T-cell (primary cell): ENCODE results near the gene FBLN2. TPM values are rescaled to one million over a fixed set of nuclear protein-coding genes. Genes with fewer than 3 reads are reported as not detected.
"Not testable (repeated sequence)": the region's sequence is repeated elsewhere in the genome, so short reads cannot be mapped to it uniquely, and the experiment has no call there.

Experiments
- ATAC-seq, 4 experiments: fragments of 200-7000 bp in 3 of 4; fragments of 150-1000 bp in 1 of 4; cut with Tn5 transposase; replicated peaks in 1 of 4; 1 replicate in 3 of 4; 2 replicates in 1 of 4; pipeline ENCODE4 v1.10.0; 2021; ENCODE audit warnings: moderate library complexity in 3 of 4, mild to moderate bottlenecking in 2 of 4, moderate number of reproducible peaks in 1 of 4
- CTCF ChIA-PET, 2 donors: fragments of 300-600 bp; sonication (Branson Sonifier 250); formaldehyde crosslinking; loops; one replicate each; lab custom pipeline; 2022; ENCODE audit warnings: antibody characterized with exemption in 2 of 2; lab: Charles Lee
- POLR2A ChIA-PET, 2 donors: fragments of 300-600 bp; sonication (Branson Sonifier 250); formaldehyde crosslinking; loops; one replicate each; lab custom pipeline; 2022; ENCODE audit warnings: antibody characterized with exemption in 2 of 2; lab: Charles Lee
- DNase-seq, 35 experiments: peaks; one replicate each; pipeline versions ENCODE4 v3.0.0 to v3.0.0-alpha.2; 2013 to 2023
- H3K27ac ChIP-seq: one replicate; pipeline ENCODE4 v1.5.1; 2013; ENCODE audit warnings: low read length
- H3K27me3 ChIP-seq, 2 experiments: replicated peaks in 1 of 2; 1 replicate in 1 of 2; 2 replicates in 1 of 2; pipeline versions ENCODE4 v1.6.1 to v1.7.0; 2013; ENCODE audit warnings: low read length in 1 of 2, mixed read lengths in 1 of 2; ENCODE audit not compliant: control insufficient read depth in 2 of 2, insufficient read depth in 2 of 2; ENCODE audit errors: extremely low read depth in 1 of 2
- H3K36me3 ChIP-seq, 2 donors: 1 replicate in 1 of 2; 2 replicates in 1 of 2; pipeline versions ENCODE4 v1.6.1 to v1.7.0; 2013; ENCODE audit warnings: low read length in 1 of 2; ENCODE audit not compliant: control insufficient read depth in 2 of 2, insufficient read depth in 1 of 2; ENCODE audit errors: extremely low read depth in 1 of 2
- H3K4me1 ChIP-seq, 2 experiments: 1 replicate in 1 of 2; 2 replicates in 1 of 2; pipeline versions ENCODE4 v1.6.1 to v1.7.0; 2013; ENCODE audit warnings: low read length in 2 of 2, mixed read lengths in 1 of 2; ENCODE audit not compliant: insufficient read depth in 2 of 2, control insufficient read depth in 1 of 2; ENCODE audit errors: extremely low read depth in 1 of 2
- H3K4me3 ChIP-seq, 2 donors: 1 replicate in 1 of 2; 2 replicates in 1 of 2; pipeline versions ENCODE4 v1.5.1 to v1.7.0; 2013; ENCODE audit warnings: mild to moderate bottlenecking in 2 of 2, low read length in 1 of 2, moderate library complexity in 1 of 2; ENCODE audit not compliant: control insufficient read depth in 1 of 2; ENCODE audit errors: extremely low read depth in 1 of 2
- H3K9me3 ChIP-seq: 2 replicates; pipeline ENCODE4 v1.7.0; 2013
- H3K27ac Mint-ChIP-seq, 2 donors: one replicate each; pipeline ENCODE4 v1.8.0; 2020 to 2021; ENCODE audit warnings: mild to moderate bottlenecking in 2 of 2, mixed read lengths in 2 of 2
- H3K27me3 Mint-ChIP-seq, 2 donors: one replicate each; pipeline ENCODE4 v1.8.0; 2021 to 2022; ENCODE audit warnings: mixed read lengths in 2 of 2
- H3K36me3 Mint-ChIP-seq: one replicate; pipeline ENCODE4 v1.8.0; 2021; ENCODE audit warnings: mixed read lengths
- H3K4me1 Mint-ChIP-seq, 3 donors: one replicate each; pipeline ENCODE4 v1.8.0; 2020 to 2022; ENCODE audit warnings: mixed read lengths in 3 of 3, mild to moderate bottlenecking in 1 of 3
- H3K4me3 Mint-ChIP-seq, 3 donors: one replicate each; pipeline ENCODE4 v1.8.0; 2020 to 2022; ENCODE audit warnings: mild to moderate bottlenecking in 3 of 3, mixed read lengths in 3 of 3, moderate library complexity in 3 of 3
- H3K9me3 Mint-ChIP-seq, 3 donors: one replicate each; pipeline ENCODE4 v1.8.0; 2020 to 2022; ENCODE audit warnings: mixed read lengths in 3 of 3
- WGBS: methylation state at CpG from one replicate; pipeline ENCODE4 v1.1.5; 2013; ENCODE audit warnings: missing lambda C conversion rate; ENCODE audit not compliant: insufficient coverage; 5-methylcytosine and 5-hydroxymethylcytosine counted together
- total RNA-seq, 35 experiments: library from RNA in 6 of 35; stranded (reverse) in 6 of 35; fragments of 120-200 nt in 1 of 35; gene quantifications; one replicate each; pipeline versions ENCODE4 v1.2.1 to v1.2.4 and lab custom pipeline; 2013 to 2026

FBLN2 gene
- total RNA-seq, 5 donors from 2014 or later (not counting 1 experiment from before 2014, with no cell fraction given): 1.5 to 5.8 (median 2.8) TPM

- ChIA-PET CTCF (no interaction called here), POLR2A (no interaction called here)
- ATAC-seq: no peak
- Histone ChIP-seq H3K4me3 (no peak overlapping the region), H3K27me3 (peaks cover 0 to 33% of the 10 kb centered on the region in 2 experiments), H3K9me3 (no peaks in the 10 kb centered on the region), H3K4me1 (peaks cover 0 to 10% of the 10 kb centered on the region in 2 experiments), H3K27ac (no peak overlapping the region), H3K36me3 (no peaks in the 10 kb centered on the region)
- H3K27ac Mint-ChIP-seq: no peak overlapping the region
- H3K36me3 Mint-ChIP-seq: no peaks in the 10 kb centered on the region
- no CpG with 5 or more reads among the region's 4 CpGs for WGBS
- H3K4me1 Mint-ChIP-seq: peaks cover 0 to 4% (median 0%) of the 10 kb centered on the region in 3 donors
- no peaks in the 10 kb centered on the region for H3K9me3 Mint-ChIP-seq
- no peak for DNase-seq
- H3K27me3 Mint-ChIP-seq: peaks cover 8 to 12% of the 10 kb centered on the region in 2 donors
- no peak overlapping the region for H3K4me3 Mint-ChIP-seq
Observed at GRCh38 chr3:13561967-13562366, 13.0 kb downstream of the FBLN2 start.

GRCh38 chr3:13562421-13562820 lies 13.5 kb downstream of the FBLN2 start:
- H3K4me1 ChIP-seq, H3K4me1 Mint-ChIP-seq, H3K9me3 Mint-ChIP-seq, H3K27ac Mint-ChIP-seq, H3K36me3 Mint-ChIP-seq, ATAC-seq, POLR2A ChIA-PET, H3K4me3 Mint-ChIP-seq, CTCF ChIA-PET, DNase-seq, H3K9me3 ChIP-seq, H3K4me3 ChIP-seq, H3K36me3 ChIP-seq, H3K27ac ChIP-seq: not testable (repeated sequence)
- peaks cover 8 to 12% of the 10 kb centered on the region in 2 donors for H3K27me3 Mint-ChIP-seq
- peaks cover 0 to 31% of the 10 kb centered on the region in 2 experiments for H3K27me3 ChIP-seq
- WGBS: 89% methylated on average over 7 of the region's 9 CpGs

GRCh38 chr3:13563321-13563720 lies 14.4 kb downstream of the FBLN2 start:
- Mint-ChIP-seq H3K9me3 (no peaks in the 10 kb centered on the region), H3K36me3 (no peaks in the 10 kb centered on the region), H3K4me1 (peaks cover 0 to 2% (median 0%) of the 10 kb centered on the region in 3 donors), H3K4me3 (no peak overlapping the region), H3K27ac (no peak overlapping the region), H3K27me3 (peaks cover 8 to 12% of the 10 kb centered on the region in 2 donors)
- DNase-seq: no peak
- Histone ChIP-seq H3K36me3 (no peaks in the 10 kb centered on the region), H3K27me3 (peaks cover 0 to 27% of the 10 kb centered on the region in 2 experiments), H3K27ac (no peak overlapping the region), H3K4me1 (peaks cover 0 to 5% of the 10 kb centered on the region in 2 experiments), H3K4me3 (no peak overlapping the region), H3K9me3 (no peaks in the 10 kb centered on the region)
- CTCF ChIA-PET: no interaction called here
- ATAC-seq: no peak
- WGBS: 90% methylated on average over 9 of the region's 10 CpGs
- POLR2A ChIA-PET: no interaction called here

- H3K27ac ChIP-seq: no peak overlapping the region
- ATAC-seq (no peak), DNase-seq (no peak)
- peaks cover 0 to 5% of the 10 kb centered on the region in 2 experiments for H3K4me1 ChIP-seq
- H3K9me3 Mint-ChIP-seq: no peaks in the 10 kb centered on the region
- ChIA-PET POLR2A (no interaction called here), CTCF (no interaction called here)
- H3K36me3 ChIP-seq: no peaks in the 10 kb centered on the region
- peaks cover 0 to 2% (median 0%) of the 10 kb centered on the region in 3 donors for H3K4me1 Mint-ChIP-seq
- H3K27me3 ChIP-seq: peaks cover 0 to 27% of the 10 kb centered on the region in 2 experiments
- H3K27ac Mint-ChIP-seq: no peak overlapping the region
- H3K4me3 ChIP-seq: no peak overlapping the region
- H3K9me3 ChIP-seq: no peaks in the 10 kb centered on the region
- no peak overlapping the region for H3K4me3 Mint-ChIP-seq
- H3K36me3 Mint-ChIP-seq: no peaks in the 10 kb centered on the region
- peaks cover 12 to 13% of the 10 kb centered on the region in 2 donors for H3K27me3 Mint-ChIP-seq
- 86% methylated on average over 1 of the region's 5 CpGs for WGBS
Observed at GRCh38 chr3:13563911-13564310, 15.0 kb downstream of the FBLN2 start.

GRCh38 chr3:13564751-13565560 lies 16.0 kb downstream of the FBLN2 start:
- Mint-ChIP-seq H3K27ac (no peak overlapping the region), H3K36me3 (no peaks in the 10 kb centered on the region), H3K4me3 (no peak overlapping the region), H3K4me1 (peaks cover 0 to 2% (median 0%) of the 10 kb centered on the region in 3 donors), H3K27me3 (peaks cover 10 to 17% of the 10 kb centered on the region in 2 donors), H3K9me3 (no peaks in the 10 kb centered on the region)
- WGBS: 82% methylated on average over 11 of the region's 14 CpGs
- CTCF ChIA-PET: no interaction called here
- Histone ChIP-seq H3K27ac (no peak overlapping the region), H3K36me3 (no peaks in the 10 kb centered on the region), H3K4me3 (no peak overlapping the region), H3K4me1 (peaks cover 0 to 5% of the 10 kb centered on the region in 2 experiments), H3K27me3 (peaks cover 0 to 32% of the 10 kb centered on the region in 2 experiments), H3K9me3 (no peaks in the 10 kb centered on the region)
- POLR2A ChIA-PET: no interaction called here
- DNase-seq: no peak
- peak in 3 of 4 experiments; percentile 29 to 60 (median 45) for ATAC-seq

- no peak overlapping the region for H3K27ac ChIP-seq
- Mint-ChIP-seq H3K9me3 (no peaks in the 10 kb centered on the region), H3K36me3 (no peaks in the 10 kb centered on the region), H3K27me3 (peaks cover 6 to 15% of the 10 kb centered on the region in 2 donors), H3K27ac (no peak overlapping the region), H3K4me1 (peaks cover 0 to 2% (median 0%) of the 10 kb centered on the region in 3 donors), H3K4me3 (no peak overlapping the region)
- ChIA-PET CTCF (no interaction called here), POLR2A (no interaction called here)
- no peaks in the 10 kb centered on the region for H3K36me3 ChIP-seq
- H3K4me1 ChIP-seq: peaks cover 0 to 5% of the 10 kb centered on the region in 2 experiments
- H3K4me3 ChIP-seq: no peak overlapping the region
- ATAC-seq: no peak
- DNase-seq: no peak
- H3K9me3 ChIP-seq: no peaks in the 10 kb centered on the region
- peaks cover 0 to 32% of the 10 kb centered on the region in 2 experiments for H3K27me3 ChIP-seq
- 87% methylated on average over 9 of the region's 17 CpGs for WGBS
Observed at GRCh38 chr3:13565581-13566452, 16.9 kb downstream of the FBLN2 start.
